Measurements from ENCODE around the gene PPFIA1.
"Not testable (repeated sequence)": the region's sequence is repeated elsewhere in the genome, so short reads cannot be mapped to it uniquely, and the experiment has no call there.

GRCh38 chr11:70390882-70391281 lies 120.4 kb downstream of the PPFIA1 start:
- not testable (repeated sequence) for TF ChIP-seq BCL11A (IDR thresholded peaks at IDR 0.05; ENCODE audit: low read depth in 2 of 2, low read length in 2 of 2); TEAD4 (IDR thresholded peaks at IDR 0.05; ENCODE audit: low read depth, low read length); EZH2 (IDR thresholded peaks at IDR 0.05; ENCODE audit: low read depth, low read length, severe bottlenecking); CTCF (IDR thresholded peaks at IDR 0.05; ENCODE audit: control extremely low read depth in 1 of 3, insufficient read depth in 1 of 3, low read depth in 1 of 3, low read length in 3 of 3); JUND (IDR thresholded peaks at IDR 0.05; ENCODE audit: low read length); TAF1 (IDR thresholded peaks at IDR 0.05; ENCODE audit: low read depth, low read length); POLR2A (IDR thresholded peaks at IDR 0.05; ENCODE audit: control extremely low read depth in 1 of 2, low read depth in 2 of 2, low read length in 2 of 2)

Data from H1 (cell line).